ENCODE measurements around the gene NCOA6.
"Not testable (repeated sequence)": the region's sequence is repeated elsewhere in the genome, so short reads cannot be mapped to it uniquely, and the experiment has no call there.

Gene NCOA6

DNA sequence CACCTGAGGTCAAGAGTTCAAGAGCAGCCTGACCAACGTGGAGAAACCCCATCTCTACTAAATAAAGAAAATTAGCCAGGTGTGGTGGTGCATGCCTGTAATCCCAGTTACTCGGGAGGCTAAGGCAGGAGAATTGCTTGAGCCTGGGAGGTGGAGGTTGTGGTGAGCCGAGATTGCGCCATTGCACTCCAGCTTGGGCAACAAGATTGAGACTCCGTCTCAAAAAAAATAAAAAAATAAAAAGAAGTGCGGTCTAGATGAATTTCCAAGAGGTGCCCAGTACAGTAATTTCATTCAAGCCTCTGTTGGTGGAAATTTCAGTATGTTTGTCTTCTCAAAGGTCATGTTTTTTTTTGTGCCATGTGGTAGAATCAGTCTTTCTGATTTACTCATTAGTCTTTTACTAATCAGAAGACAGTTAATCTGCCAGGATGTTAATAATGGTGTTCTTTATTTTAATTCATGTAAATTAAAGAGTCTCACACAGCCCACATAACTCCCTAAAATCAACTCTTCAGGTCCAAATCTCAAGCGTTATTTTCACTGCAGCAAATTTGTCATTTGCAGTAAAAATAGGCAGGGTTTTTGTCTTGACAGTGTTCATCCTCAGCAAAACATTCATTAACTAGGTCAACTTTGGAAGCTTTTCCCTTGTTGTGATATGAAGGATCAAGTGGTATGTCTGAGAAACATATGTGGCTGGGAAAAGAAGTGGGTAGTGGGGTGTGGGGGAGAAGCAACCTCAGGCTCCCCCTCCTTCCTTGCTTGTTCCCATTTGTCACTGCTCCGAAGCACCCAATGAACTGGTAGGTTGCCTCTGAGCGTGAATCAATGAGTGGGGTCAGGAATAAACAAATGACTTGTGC, 108.0 kb downstream of the NCOA6 start:
- no peak for DNase-seq

DNA sequence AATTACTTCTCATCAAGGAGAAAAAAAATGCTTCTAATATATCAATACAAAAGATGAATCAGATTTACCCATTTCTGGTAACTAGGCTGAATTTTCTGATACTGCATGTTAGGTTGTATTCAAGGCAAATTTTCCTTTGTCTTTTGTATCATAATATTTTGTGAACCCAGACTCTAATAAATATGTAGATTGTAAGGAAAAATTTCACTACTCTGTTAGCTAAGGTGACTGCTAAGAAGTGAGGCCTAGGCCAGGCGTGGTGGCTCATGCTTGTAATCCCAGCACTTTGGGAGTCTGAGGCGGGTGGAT, 108.6 kb downstream of the NCOA6 start:
- no peak for DNase-seq

DNA sequence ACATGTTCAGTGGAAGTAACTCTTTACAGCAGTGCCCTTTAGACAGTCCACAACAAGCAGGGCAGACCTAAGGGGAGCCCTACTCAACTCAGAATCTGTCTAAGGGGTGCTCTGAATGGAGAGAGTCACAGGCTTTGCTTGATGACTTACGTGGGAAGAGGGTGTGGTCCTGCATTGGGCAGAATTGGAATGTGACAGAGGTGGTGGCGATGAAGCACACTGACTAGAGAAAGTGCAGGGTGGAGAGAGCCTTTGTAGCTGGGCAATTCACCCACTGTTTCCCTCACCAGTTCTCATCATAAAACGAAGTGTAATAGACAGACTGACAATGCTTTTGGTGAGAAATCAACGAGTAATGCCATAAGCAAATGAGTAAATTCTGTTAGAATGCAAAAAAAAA, 110.1 kb downstream of the NCOA6 start:
- no peak for DNase-seq

DNA sequence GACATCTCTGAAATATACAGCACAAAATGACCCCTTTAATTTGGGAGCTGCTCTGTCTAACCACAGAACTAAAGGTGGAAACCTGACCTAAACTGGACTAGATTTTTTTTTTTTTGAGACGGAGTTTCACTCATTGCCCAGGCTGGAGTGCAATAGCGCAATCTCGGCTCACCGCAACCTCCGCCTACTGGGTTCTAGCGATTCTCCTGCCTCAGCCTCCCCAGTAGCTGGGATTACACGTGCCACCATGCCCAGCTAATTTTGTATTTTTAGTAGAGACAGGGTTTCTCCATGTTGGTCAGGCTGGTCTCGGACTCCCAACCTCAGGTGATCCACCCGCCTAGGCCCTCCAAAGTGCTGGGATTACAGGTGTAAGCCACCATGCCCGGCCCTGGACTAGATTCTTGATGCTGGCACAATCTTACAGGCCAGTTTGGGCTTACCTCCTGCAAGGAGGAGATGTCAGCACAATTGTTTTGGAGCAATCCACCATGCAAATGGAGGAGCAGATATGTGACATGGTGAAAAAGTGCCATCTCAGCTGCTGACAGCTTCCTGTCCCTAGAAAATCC, 111.4 kb downstream of the NCOA6 start:
- DNase-seq = not testable (repeated sequence)

DNA sequence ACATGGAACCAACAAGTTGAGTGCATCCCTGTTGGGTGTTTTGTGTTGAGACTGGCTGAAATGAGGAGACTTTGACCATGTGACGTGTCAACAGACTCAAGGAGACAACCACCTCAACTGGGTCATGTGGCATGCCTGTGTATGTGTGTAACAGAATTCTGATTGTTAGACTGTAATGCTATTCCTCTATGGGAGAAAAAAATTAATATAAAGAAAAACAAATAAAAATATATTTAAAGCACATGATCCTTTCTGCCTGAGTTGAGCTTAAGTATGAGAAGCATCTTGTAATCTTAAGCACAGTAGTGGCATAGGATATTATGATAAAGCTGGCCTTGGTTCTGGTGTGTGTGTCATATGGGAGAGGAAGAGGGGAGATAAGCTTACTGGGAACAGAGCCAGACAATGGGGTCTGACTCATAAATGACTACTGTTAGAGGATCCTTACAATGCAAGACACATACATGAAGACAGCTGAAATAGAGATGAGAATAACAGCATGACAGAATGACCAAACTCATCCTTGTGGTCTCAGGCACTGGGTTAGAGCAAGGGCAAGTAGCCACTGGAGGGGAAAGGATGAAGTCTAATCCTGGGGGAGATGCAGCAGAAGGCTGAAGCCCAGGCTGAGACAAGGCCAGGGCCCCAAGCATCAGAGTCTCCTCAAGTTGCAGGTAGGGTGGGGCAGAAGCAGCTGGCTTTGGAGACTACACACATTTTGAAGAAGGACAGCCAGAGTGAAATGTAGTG, 112.1 kb downstream of the NCOA6 start:
- no peak for DNase-seq

DNA sequence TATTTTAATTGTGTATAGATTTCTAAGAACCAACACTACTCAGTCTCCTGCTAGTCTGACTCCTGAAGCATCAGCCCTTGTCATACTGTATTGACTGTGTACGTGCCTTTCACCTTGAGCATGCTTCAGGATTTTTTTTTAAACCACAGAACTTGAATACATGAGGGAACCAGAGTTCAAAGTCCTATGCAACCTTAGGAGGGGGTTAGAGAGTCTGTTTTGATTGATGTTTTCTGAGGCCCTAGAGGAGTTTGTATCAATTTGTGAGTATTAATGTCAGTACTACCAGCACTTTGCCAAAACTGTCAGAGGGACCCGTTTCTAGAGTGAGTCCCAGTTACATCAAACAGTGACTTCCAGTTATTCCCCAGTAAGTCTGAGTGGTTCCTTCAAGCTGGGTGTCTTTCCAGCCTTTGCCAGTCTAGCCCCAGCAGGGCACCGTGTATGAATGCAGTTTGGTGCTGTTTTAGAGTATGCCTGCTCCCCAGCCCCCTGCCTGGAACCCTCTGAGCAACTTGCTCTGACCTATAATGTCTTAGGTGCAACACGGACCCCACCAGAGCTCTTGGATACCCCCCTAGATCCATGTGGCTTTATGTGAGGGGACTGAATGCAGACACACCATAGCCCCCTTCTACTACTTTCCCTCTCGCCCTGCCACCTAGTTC, 112.8 kb downstream of the NCOA6 start:
- no peak for DNase-seq

DNA sequence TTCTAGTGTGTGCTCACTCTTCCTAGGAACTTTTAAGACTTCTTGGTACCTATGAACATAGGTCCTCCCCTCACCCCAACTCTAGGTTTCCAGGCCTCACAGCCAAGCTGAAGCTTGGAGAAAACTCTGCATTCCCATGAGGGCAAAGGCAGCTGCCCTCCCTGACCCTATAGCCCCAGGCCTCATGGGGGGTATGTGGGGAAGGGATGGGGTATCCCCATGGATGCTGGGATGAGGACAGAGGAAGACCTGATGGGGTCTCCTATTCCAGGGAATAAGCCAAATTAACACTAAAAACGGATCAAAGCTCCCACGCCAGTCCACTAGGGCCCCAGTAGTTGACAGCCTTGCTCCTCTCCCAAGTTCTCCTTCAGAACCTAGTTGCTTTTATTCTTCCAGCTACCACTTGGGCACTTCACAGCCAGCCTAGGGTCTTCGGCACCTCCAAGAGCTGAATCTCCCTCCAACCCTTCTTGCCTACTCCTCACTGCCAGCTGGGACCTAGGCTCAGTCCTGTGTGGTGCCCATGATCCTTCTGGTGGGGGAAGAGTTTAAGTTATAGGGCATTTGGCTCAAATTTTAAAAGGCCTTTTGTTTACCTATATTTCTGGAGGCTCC, 113.5 kb downstream of the NCOA6 start:
- no peak for DNase-seq

DNA sequence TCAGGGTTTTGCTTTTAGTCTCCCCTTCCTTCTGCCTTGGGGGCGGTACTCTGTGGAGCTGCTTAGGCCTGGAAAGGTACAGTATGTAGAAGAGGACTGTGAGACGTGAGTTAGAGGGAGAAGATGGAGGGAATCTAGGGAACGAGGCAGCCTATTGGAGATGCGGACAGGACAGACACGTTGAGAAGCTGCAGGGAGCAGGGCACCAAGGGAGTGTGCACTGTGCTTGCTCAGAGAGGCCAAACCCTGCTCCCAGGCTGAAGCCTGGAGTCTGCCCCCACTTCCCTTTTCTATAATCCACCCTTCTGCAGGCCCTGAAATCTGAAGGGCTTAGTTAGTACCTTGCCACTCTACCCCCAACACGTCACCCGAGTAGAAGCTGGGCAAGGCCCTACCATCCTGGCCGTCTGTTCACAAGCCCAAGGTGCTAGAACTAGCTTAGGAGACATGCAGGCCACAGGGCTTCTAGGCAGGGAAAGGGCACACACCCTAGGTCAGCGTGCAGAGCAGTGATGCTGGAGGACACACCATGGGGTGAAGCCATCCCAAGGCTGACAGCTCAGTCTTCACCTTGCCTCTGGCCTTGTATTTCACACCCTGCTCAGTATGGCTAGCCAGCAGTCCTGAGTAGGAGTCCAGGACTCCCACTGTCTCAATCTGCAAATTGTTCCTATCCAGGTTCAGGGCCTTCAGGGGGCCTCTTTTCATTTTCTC, 114.4 kb downstream of the NCOA6 start:
- DNase-seq = no peak

DNA sequence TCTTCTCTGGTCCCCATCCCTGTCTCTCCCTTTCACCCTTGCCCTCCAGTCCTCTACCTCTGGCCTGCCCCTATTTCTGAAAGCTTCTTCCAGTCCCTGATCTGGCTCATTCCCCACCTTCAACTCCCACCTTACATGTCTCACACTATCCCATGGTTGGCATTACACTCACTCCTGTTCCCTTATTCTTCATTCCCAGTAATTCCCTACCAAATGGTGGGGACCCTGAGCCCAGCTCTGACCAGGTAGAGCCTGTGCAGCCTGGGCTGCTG, 114.9 kb downstream of the NCOA6 start:
- DNase-seq = no peak

DNA sequence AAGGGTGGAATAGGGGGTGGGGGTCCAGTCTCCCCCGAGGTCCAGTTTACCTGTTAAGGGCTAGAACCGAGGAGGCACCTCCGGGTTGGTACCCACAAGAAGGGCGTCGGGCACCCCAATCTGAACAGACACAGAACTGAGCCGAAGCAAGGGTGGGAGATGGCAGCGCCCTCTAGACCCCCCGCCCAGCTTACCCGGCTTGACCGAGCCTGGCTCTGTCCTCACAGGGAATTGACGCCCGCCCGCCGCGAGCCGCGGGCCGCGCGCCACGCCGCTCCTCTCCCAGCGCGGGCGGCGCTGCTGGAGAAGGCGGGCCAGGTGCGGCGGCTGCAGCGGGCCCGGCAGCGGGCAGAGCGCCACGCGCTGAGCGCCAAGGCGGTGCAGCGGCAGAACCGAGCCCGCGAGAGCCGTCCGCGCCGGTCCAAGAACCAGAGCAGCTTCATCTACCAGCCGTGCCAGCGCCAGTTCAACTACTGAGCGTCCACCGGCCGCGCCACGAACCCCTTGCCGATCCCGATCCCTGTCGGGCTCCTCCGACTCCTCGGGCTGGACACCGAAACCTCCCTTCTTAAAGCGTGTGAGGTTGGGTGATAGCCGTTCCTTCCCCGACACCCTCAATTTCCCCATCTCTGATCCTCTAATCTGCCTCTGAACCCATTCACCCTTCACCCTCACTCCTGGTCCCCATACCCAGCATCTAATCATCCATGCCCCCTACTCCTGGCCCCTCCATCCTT, 115.5 kb downstream of the NCOA6 start:
- DNase-seq = peak; percentile 63 to 65

DNA sequence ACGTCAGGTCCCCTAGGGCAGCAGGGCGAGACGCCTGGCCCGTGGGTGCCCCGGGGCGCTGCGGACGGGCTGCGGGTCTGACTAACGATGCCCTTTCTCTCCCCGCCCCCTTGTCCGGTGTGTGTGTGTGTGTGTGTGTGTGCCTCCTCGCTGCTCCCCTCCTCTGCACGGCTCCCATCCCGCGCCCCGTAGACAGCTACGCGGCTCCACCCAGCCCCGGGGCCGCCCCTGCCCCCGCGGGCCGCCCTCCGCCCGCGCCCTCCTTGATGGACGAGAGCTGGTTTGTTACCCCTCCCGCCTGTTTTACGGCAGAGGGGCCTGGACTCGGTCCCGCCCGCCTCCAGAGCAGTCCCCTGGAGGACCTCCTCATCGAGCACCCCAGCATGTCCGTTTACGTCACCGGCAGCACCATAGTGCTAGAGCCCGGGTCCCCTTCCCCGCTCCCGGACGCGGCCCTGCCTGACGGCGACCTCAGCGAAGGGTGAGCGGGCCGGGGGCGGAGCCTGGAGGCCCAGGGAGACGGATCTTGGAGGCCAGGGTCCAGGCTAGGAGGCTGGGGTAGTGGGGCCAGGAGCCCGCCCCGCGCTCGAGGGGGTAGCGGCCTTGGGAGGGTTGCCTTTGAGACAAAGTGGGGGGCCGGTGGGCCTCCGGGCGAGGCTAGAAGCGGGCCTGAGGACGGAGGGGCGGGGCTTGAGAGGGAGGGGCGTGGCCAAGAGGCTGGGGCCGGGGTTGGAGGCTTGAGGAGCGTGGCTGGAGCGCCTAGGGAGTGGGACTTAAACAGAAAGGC, 116.2 kb downstream of the NCOA6 start:
- DNase-seq = peak; percentile 63 to 65

DNA sequence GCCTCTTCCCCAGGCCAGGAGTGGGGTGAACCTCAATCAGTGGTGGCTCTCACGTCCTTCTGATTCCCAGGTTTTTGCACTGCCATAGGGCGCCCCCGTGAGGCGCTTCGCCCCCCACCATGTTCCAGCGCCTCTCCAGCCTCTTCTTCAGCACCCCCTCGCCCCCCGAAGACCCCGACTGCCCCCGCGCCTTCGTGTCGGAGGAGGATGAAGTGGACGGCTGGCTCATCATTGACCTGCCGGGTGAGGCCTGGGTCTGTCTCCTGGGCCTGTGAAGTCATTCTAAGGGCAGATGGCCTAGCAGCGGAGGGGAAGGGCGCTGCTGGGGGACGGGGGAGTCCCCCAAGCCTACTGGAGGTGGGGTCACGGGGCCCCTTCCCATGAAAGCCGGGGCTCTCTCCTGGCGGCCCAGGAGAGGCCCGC, 116.8 kb downstream of the NCOA6 start:
- DNase-seq = peak; percentile 21 to 37

DNA sequence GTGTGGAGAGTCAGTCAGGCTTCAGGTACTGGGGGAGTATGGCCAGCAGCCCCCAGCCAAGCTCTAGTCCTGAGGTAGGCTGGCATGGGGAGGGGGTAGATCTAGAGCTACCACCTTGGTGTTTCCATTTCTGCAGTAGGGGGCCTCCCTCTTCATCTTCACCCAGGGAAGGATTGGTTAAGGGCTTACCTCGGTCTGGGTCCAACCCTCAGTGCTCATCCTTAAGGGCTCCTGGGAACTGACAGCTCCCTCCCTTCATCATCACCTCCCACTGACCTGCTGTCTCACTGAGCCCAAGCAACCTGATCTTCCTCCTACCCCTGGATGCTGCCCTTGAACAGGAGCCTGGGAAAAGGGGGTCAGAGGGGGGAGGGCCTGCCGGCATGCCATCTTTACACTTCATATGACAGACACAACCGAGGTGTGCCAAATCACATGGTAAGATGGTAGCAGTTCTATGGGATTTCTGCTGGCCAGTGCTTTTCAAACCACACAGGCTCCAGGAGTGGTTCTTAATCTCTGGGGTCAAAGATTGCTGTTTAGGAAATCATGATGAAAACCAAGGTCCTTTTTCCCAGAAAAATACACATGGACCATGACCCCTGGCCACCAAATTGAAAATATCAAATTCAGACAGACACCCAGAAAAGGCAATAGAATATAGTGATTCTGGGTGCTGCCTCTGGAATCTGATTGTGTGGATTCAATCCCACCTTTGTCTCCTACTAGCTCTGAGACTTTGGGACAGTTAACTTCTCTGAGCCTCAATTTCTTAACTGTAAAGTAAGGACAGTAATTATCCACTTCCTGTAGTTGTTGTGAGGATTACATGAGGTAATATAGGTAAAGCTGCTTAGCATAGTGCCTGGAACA, 118.3 kb downstream of the NCOA6 start:
- DNase-seq = no peak

DNA sequence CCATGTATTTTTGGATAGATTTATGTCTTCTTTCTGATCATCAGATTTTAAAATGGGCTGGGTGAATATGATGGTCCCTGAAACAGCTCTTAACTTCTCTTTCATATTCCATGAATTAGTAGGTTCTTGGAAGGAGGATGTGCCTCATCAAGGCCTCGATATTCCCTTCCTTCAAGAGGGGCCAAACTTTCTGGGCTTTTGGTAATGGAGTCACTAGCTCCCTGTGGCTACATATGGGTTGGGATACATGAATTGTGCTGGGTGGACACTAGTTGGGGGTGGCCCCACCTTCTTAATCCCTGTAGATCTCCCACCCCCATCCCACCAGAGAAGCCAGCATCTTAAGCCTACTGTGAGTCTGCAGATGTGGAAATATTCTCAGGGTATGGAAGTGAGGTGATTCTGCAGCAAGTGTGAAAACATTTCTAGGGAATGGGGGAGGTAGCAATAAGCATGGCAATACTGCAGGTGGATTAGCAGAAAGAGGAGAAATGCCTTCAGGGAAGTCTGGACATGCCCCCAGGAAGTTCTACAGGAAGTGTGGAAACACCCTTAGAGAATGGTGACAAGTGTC, 119.1 kb downstream of the NCOA6 start:
- no peak for DNase-seq

DNA sequence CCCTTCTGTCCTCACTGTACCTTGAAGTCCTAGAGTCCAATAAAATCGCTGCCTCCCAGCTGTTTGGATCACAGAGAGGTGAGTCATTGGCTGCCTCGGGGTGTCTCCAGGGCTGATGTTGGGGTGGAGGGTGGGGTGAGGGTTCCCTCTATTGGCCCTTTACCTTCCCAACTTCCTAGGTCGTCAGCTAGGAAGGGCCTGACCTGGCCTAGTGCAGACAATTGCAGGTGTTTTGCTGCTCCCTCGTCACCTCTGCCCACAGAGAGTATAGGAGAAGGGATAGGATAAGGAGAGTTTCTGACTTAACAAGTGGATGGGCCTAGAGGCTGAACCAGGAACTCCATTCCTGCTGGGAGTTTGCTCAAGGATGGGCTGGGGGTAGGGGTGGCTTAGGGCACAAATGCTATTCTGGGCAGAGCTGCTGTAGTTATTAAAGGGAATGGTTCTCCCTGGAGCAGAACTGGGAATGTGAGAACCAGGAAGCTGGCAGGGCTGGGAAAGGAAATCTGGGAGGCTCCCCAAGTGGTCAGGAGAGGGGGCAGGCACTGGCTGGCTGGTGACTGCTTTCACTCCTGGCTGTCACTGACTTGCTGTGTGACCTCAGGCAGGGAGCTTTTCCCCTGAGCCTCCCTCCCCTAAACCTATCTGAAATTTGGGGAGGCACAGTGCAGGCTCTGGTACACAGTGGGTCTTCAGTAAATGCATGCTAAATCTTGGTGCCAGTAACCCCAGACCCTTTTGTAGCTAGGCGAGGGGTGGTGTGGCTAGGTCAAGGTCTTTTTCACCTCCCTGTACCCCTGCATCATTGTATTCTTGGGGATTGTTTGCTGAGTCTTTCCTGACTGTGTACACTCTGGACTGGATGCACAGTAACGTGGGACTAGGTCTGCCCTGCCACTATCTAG, 119.8 kb downstream of the NCOA6 start:
- peak; percentile 6 to 19 for DNase-seq

DNA sequence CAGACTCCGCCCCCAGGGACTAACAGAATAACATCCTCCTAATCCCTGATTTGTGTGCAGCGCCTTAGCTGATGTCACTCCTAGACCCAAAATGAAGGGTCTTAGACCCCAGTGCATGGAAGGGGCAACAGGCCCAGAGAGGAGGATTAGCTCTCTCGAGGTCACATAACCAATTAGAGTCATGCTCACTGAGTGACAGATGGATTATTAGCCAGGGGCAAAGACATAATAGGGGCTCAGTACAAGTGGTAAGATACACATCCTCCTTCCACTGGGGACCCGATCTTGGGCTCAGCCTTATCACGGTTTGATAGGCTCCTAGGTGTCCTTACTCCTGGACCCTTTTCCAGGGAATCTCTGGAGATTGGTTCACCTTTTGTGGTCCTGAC, 120.4 kb downstream of the NCOA6 start:
- DNase-seq = no peak

DNA sequence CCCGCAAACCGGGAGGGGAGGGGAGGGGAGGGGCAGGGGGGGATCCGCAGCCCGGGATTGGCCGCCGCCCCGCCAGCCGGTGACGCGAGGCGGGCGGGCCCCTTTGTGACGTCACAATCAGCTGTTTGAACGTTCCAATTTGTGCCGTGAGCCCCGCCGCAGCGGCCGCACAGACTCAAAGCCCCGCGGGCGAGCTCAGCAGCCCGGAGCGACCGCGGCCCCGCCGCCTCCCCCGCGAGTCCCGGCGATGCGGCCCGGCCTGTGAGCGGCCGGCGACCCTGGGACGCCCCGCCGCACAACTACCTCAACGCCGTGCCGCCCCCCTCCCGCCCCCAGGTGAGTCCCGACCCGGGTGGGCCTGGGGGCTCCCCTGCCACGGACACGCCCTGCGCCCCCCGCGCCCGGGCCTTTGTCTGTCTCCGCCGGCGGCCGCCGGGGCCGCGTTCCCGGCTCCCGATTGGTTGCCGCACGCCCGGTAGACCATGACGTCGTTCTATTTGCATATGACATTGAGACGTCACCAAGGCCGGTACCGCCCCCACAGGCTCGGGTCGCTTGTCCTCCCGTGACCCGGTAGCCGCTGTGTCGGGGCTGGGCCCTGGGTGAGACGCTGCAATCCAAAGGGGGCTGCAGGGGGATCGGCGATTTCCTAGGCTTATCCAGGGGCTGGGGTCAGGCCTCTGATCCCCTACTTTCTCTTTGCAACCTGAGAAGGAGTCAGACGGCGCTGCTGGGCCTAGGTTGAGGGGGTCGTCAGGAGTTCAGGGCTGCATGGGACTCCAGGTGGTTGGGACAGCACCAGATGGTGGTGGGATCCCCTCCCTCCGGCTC, 121.1 kb downstream of the NCOA6 start, which contains the start of gene TP53INP2:
Gene TP53INP2 (plus strand): TSS at position 168 of the 831 bp plus-strand sequence. CDS start 4,396 bp downstream, outside the sequence.
- DNase-seq = peak; percentile 67 to 80
